Heart right ventricle (tissue), 16 donors: ENCODE measurements around the gene ECE1. TPM values are rescaled to one million over a fixed set of nuclear protein-coding genes. Genes with fewer than 3 reads are reported as not detected.

Experiments used
- ATAC-seq, 8 donors: fragments of 200-7000 bp; cut with Tn5 transposase; one replicate each; pipeline ENCODE4 v1.9.1; 2020; ENCODE audit warnings: mild to moderate bottlenecking in 8 of 8, moderate library complexity in 8 of 8, moderate number of reproducible peaks in 1 of 8
- DNase-seq, 2 donors: peaks; one replicate each; pipeline ENCODE4 v3.0.0-alpha.2; 2020
- H3K27ac ChIP-seq, 10 donors: fragments of 200-600 bp; sonication (generic) in 2 of 10; one replicate each; pipeline versions ENCODE4 v1.5.0 to v1.8.0; 2020 to 2022; ENCODE audit warnings: mild to moderate bottlenecking in 3 of 10
- H3K27me3 ChIP-seq, 7 donors: fragments of 200-600 bp; one replicate each; pipeline ENCODE4 v1.8.0; 2021 to 2022; ENCODE audit warnings: mild to moderate bottlenecking in 2 of 7
- H3K36me3 ChIP-seq, 9 donors: fragments of 200-600 bp; sonication (generic) in 1 of 9; one replicate each; pipeline versions ENCODE4 v1.5.0 to v1.8.0; 2020 to 2022; ENCODE audit warnings: mild to moderate bottlenecking in 2 of 9
- H3K4me1 ChIP-seq, 9 donors: fragments of 200-600 bp; sonication (generic) in 1 of 9; one replicate each; pipeline versions ENCODE4 v1.5.0 to v1.8.0; 2020 to 2022; ENCODE audit warnings: mild to moderate bottlenecking in 4 of 9
- H3K4me3 ChIP-seq, 10 donors: fragments of 200-600 bp; sonication (generic) in 2 of 10; one replicate each; pipeline versions ENCODE4 v1.5.0 to v1.8.0; 2020 to 2022; ENCODE audit warnings: mild to moderate bottlenecking in 7 of 10, moderate library complexity in 2 of 10
- H3K9me3 ChIP-seq, 11 donors: fragments of 200-600 bp in 10 of 11; sonication (generic) in 2 of 11; one replicate each; pipeline versions ENCODE4 v1.5.0 to v1.8.0; 2013 to 2022; ENCODE audit warnings: mild to moderate bottlenecking in 2 of 11, control low read depth in 1 of 11, moderate library complexity in 1 of 11
- CTCF ChIP-seq, 9 donors: fragments of 200-600 bp; sonication (generic) in 2 of 9; IDR thresholded peaks; one replicate each; pipeline versions ENCODE4 v1.5.0 to v1.8.0; 2021 to 2022; ENCODE audit warnings: antibody characterized with exemption in 9 of 9, mild to moderate bottlenecking in 5 of 9, moderate library complexity in 1 of 9
- WGBS, 2 donors: extraction: QIAGEN DNeasy Blood & Tissue Kit; methylation state at CpG; one replicate each; pipeline ENCODE4 v1.1.7; 2013; ENCODE audit warnings: inconsistent platforms in 1 of 2; 5-methylcytosine and 5-hydroxymethylcytosine counted together
- intact Hi-C, 10 donors: fragments of 100-400 bp; cut with DNase I; formaldehyde crosslinking; loops; one replicate each; pipeline versions ENCODE4 v1.11.1 to v1.14.2; 2022
- polyA plus RNA-seq, 2 donors: library from polyadenylated mRNA; stranded (reverse); fragments of 200-250 nt; gene quantifications; one replicate each; pipeline ENCODE4 v1.2.3, GENCODE V29; 2013
- total RNA-seq, 10 donors: library from RNA; stranded (reverse); fragmentation: NEBNext Ultra II Directional in 3 of 10; extraction: Animal tissue kit (Norgen Biotek cat#: 25700) in 3 of 10; gene quantifications; one replicate each; pipeline versions ENCODE4 v1.2.1 to v1.2.4, GENCODE V29; 2021 to 2023
- donor health status: Arrhythmogenic right ventricular cardiomyopathy.
- donor health status: ischemic (EF 13 %, LVEDD 7.1; RV severe dilation, severe dysfunction).
- donor health status: healthy with polysubstance abuse.
- donor health status: DM: no; HTN: yes; CAD: no.
- donor health status: DM: no; HTN: no; CAD: no.
- donor health status: ischemic (EF 25% LVEDD 6.9; RV normal size, moderate dysfunction).
- donor health status: ischemic (EF 25% LVEDD 5.7; RV mildly dilated, moderate dysfunction).
- donor health status: healthy.
- donor health status: DM: yes; HTN: yes; CAD: no.
- donor health status: Ischemic cardiomyopathy.
- donor health status: ischemic (EF 35%, LVEDD 5.7; RV mildly dilated, moderate dysfunction).
- donor health status: nonischemic (EF 11% LVEDD 7.7; RV severe dilation, severe dysfunction).
- donor health status: DM: yes; HTN: yes; CAD: no.
- donor health status: PGD.
- donor health status: ischemic (EF 29% LVEDD 5.4; RV normal size, mild dysfunction).
- donor health status: nonischemic (EF 23%, LVEDD 6.1; RV moderate dilation, normal function).

Gene ECE1
- total and polyA plus RNA-seq, 12 donors = 30.6 to 81.8 (median 51.8) TPM

- no peak overlapping the region for H3K4me3 ChIP-seq
Observed at GRCh38 chr1:21337928-21338572, 47.8 kb upstream of the ECE1 start.

DNA sequence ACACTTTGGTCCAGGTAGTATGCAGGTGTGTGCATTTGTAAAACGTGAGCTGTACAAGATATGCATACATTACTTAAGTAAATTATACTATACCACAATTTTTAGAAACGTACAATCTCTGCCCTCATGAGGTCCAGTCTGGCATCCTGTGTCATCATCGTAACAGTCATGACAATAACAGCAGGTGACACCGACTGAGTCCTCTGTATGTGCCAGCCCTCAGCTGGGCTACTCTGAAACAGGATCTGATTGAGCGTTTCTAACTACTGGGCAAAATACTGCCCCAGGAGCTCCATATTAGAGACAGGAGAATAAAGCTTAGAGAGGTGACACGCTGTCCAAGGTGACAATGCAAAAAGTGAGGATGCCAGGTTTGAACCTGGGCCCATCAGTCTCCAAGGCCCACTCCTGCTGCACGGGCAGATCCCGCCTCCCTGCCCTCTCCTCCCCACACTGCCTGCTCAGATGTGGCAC, 47.2 kb upstream of the ECE1 start:
- no peak for DNase-seq
- TF ChIP-seq CTCF (IDR thresholded peaks at IDR 0.05) = no peak
- intact Hi-C loops = loop anchor here in 2 of 10 donors (2.0 to 5.0 kb wide), 2 partner anchors 45 to 83 kb away; partner anchors contain the start of gene ECE1 (in 1 of the 2)
- Histone ChIP-seq H3K27ac (peak overlapping the region; percentile 4 to 92 (median 82)), H3K4me1 (peaks cover 41 to 97% (median 94%) of the 10 kb centered on the region in 9 donors), H3K36me3 (no peaks in the 10 kb centered on the region), H3K27me3 (no peaks in the 10 kb centered on the region), H3K4me3 (no peak overlapping the region), H3K9me3 (no peaks in the 10 kb centered on the region)
- 60 to 77% methylated on average over 8 of the region's 8 CpGs for WGBS, 2 donors
- no peak for ATAC-seq

More at GRCh38 chr1:21337928-21338572, 47.8 kb upstream of the ECE1 start:
- intact Hi-C loops = loop anchor here in 2 of 10 donors (2.0 to 5.0 kb wide), 3 partner anchors 46 to 83 kb away; partner anchors contain the start of gene ECE1 (in 1 of the 2)
- Histone ChIP-seq H3K36me3 (no peaks in the 10 kb centered on the region), H3K9me3 (no peaks in the 10 kb centered on the region), H3K4me1 (peaks cover 37 to 98% (median 96%) of the 10 kb centered on the region in 9 donors), H3K27ac (peak overlapping the region; percentile 4 to 92 (median 82)), H3K27me3 (no peaks in the 10 kb centered on the region)
- peak; percentile 52 to 83 (median 69) for ATAC-seq
- DNase-seq = peak; percentile 84 to 91
- no peak for TF ChIP-seq CTCF (IDR thresholded peaks at IDR 0.05)
- WGBS, 2 donors = 35 to 43% methylated on average over 7 of the region's 7 CpGs

DNA sequence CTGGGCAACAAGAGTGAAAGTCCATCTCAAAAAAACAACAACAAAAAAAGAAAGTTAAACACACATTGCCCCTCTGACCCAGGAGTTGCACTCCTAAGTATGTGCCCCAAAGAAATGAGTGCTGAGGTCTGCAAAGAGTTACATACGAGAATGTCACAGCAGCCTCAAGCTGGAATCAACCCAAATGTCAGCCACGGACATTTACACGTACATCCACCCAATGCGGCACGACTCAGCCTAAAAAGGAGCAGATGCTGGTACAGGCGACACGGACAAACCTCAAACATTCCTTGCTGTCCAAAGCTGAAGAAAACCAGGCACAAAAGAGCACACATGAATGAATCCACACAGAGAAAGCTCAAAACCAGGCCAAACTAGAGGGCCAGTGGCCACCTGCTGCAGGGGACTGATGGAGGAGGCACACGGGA, 46.8 kb upstream of the ECE1 start:
- DNase-seq = no peak
- Histone ChIP-seq H3K27me3 (no peaks in the 10 kb centered on the region), H3K27ac (peak overlapping the region in 9 of 10 donors; percentile 4 to 92 (median 83)), H3K36me3 (no peaks in the 10 kb centered on the region), H3K9me3 (no peaks in the 10 kb centered on the region), H3K4me3 (no peak overlapping the region), H3K4me1 (peaks cover 44 to 98% (median 94%) of the 10 kb centered on the region in 9 donors)
- no peak for TF ChIP-seq CTCF (IDR thresholded peaks at IDR 0.05)
- intact Hi-C loops = loop anchor here in 2 of 10 donors (2.0 to 5.0 kb wide), 2 partner anchors 45 to 82 kb away; partner anchors contain the start of gene ECE1 (in 1 of the 2)
- ATAC-seq = no peak
- WGBS, 2 donors = 33 to 42% methylated on average over 8 of the region's 8 CpGs

- intact Hi-C loops = loop anchor here in 5 of 10 donors (2.0 to 5.0 kb wide), 2 partner anchors 43 to 81 kb away; partner anchors contain the start of gene ECE1 (in 1 of the 5)
- DNase-seq (no peak), ATAC-seq (no peak)
- WGBS, 2 donors = 76 to 82% methylated on average over 3 of the region's 3 CpGs
- Histone ChIP-seq H3K4me1 (peaks cover 42 to 97% (median 89%) of the 10 kb centered on the region in 9 donors), H3K27ac (peak overlapping the region in 8 of 10 donors; percentile 8 to 90 (median 85)), H3K27me3 (no peaks in the 10 kb centered on the region), H3K36me3 (no peaks in the 10 kb centered on the region), H3K9me3 (no peaks in the 10 kb centered on the region), H3K4me3 (no peak overlapping the region)
- no peak for TF ChIP-seq CTCF (IDR thresholded peaks at IDR 0.05)
Observed at GRCh38 chr1:21335750-21336224, 45.5 kb upstream of the ECE1 start.
